KMS-11 (cell line): ENCODE measurements around the gene LRRC52.

Experiments used
- H2AFZ ChIP-seq: fragments of 200-600 bp; sonication (generic); 2 replicates; pipeline ENCODE4 v1.6.1; 2016; ENCODE audit warnings: antibody characterized with exemption, mixed run types, low read depth
- H3K27ac ChIP-seq: fragments of 200-600 bp; sonication (generic); 2 replicates; pipeline ENCODE4 v1.6.1; 2016; ENCODE audit warnings: mild to moderate bottlenecking, mixed run types
- H3K27me3 ChIP-seq: fragments of 200-600 bp; sonication (generic); 2 replicates; pipeline ENCODE4 v1.6.1; 2017; ENCODE audit warnings: mild to moderate bottlenecking, low read depth, mixed run types, moderate library complexity; ENCODE audit not compliant: insufficient read depth
- H3K36me3 ChIP-seq: fragments of 200-600 bp; sonication (generic); 2 replicates; pipeline ENCODE4 v1.6.1; 2017; ENCODE audit warnings: mild to moderate bottlenecking, mixed run types; ENCODE audit not compliant: insufficient read depth
- H3K4me1 ChIP-seq: fragments of 200-600 bp; sonication (generic); 2 replicates; pipeline ENCODE4 v1.6.1; 2016; ENCODE audit warnings: mild to moderate bottlenecking, low read depth, mixed run types; ENCODE audit not compliant: poor library complexity, severe bottlenecking
- H3K4me2 ChIP-seq: fragments of 200-600 bp; sonication (generic); 2 replicates; pipeline ENCODE4 v1.7.0; 2016; ENCODE audit warnings: mild to moderate bottlenecking, mixed run types
- H3K4me3 ChIP-seq: fragments of 200-600 bp; sonication (generic); IDR thresholded peaks from 2 replicates; pipeline ENCODE4 v1.6.1; 2017; ENCODE audit warnings: low read depth, low read length, mixed read lengths; ENCODE audit not compliant: insufficient read depth
- H3K79me2 ChIP-seq: fragments of 200-600 bp; sonication (generic); 2 replicates; pipeline ENCODE4 v1.6.1; 2016; ENCODE audit warnings: low read depth, mixed run types; ENCODE audit not compliant: insufficient read depth
- H3K9ac ChIP-seq: fragments of 200-600 bp; sonication (generic); 2 replicates; pipeline ENCODE4 v1.6.1; 2016; ENCODE audit warnings: mild to moderate bottlenecking, mixed run types
- H4K20me1 ChIP-seq: fragments of 200-600 bp; sonication (generic); 2 replicates; pipeline ENCODE4 v1.6.1; 2016; ENCODE audit warnings: mild to moderate bottlenecking, mixed run types; ENCODE audit not compliant: insufficient read depth
- CTCF ChIP-seq: fragments of 200-600 bp; sonication (generic); conservative IDR thresholded peaks from 2 replicates; pipeline ENCODE4 v1.6.1; 2017; ENCODE audit warnings: low read depth, mild to moderate bottlenecking, antibody characterized with exemption, low read length, moderate library complexity, mixed read lengths

LRRC52 gene

GRCh38 chr1:165543532-165544438, at the start of gene LRRC52:
LRRC52 (plus strand) TSS chr1:165544000; CDS start chr1:165544297, 297 bp downstream.
- H3K4me1 ChIP-seq: peaks cover 15% of the 10 kb centered on the region
- H4K20me1 ChIP-seq: no peaks in the 10 kb centered on the region
- TF ChIP-seq CTCF: no peak
- no peak within 1 kb of the TSS for H3K4me3 ChIP-seq
- H3K27me3 ChIP-seq: no peaks in the 10 kb centered on the region
- no peaks in the 10 kb centered on the region for H3K79me2 ChIP-seq
- no peak within 1 kb of the TSS for H3K9ac ChIP-seq
- H3K4me2 ChIP-seq: no peak within 1 kb of the TSS
- no peaks in the 10 kb centered on the region for H3K36me3 ChIP-seq
- H3K27ac ChIP-seq: no peak within 1 kb of the TSS
- H2AFZ ChIP-seq: no peak within 1 kb of the TSS

- no peak overlapping the region for H3K9ac ChIP-seq
- H3K79me2 ChIP-seq: no peaks in the 10 kb centered on the region
- no peaks in the 10 kb centered on the region for H3K36me3 ChIP-seq
- H3K4me1 ChIP-seq: no peaks in the 10 kb centered on the region
- H4K20me1 ChIP-seq: no peaks in the 10 kb centered on the region
- no peak for TF ChIP-seq CTCF
- no peak overlapping the region for H3K4me2 ChIP-seq
- no peak overlapping the region for H3K4me3 ChIP-seq
- no peaks in the 10 kb centered on the region for H3K27me3 ChIP-seq
- no peak overlapping the region for H3K27ac ChIP-seq
- no peak overlapping the region for H2AFZ ChIP-seq
Observed at GRCh38 chr1:165494949-165495857, 48.6 kb upstream of the LRRC52 start.

GRCh38 chr1:165495858-165496205, 48.0 kb upstream of the LRRC52 start:
- no peaks in the 10 kb centered on the region for H3K4me1 ChIP-seq
- no peaks in the 10 kb centered on the region for H4K20me1 ChIP-seq
- no peaks in the 10 kb centered on the region for H3K27me3 ChIP-seq
- H2AFZ ChIP-seq: no peak overlapping the region
- no peaks in the 10 kb centered on the region for H3K79me2 ChIP-seq
- TF ChIP-seq CTCF: no peak
- H3K36me3 ChIP-seq: no peaks in the 10 kb centered on the region
- no peak overlapping the region for H3K9ac ChIP-seq
- no peak overlapping the region for H3K4me2 ChIP-seq
- no peak overlapping the region for H3K27ac ChIP-seq
- H3K4me3 ChIP-seq: no peak overlapping the region

- no peak overlapping the region for H3K4me2 ChIP-seq
- H4K20me1 ChIP-seq: no peaks in the 10 kb centered on the region
- H3K9ac ChIP-seq: no peak overlapping the region
- H3K79me2 ChIP-seq: no peaks in the 10 kb centered on the region
- no peak for TF ChIP-seq CTCF
- no peak overlapping the region for H3K4me3 ChIP-seq
- no peaks in the 10 kb centered on the region for H3K27me3 ChIP-seq
- no peak overlapping the region for H3K27ac ChIP-seq
- H3K4me1 ChIP-seq: no peaks in the 10 kb centered on the region
- H3K36me3 ChIP-seq: no peaks in the 10 kb centered on the region
- H2AFZ ChIP-seq: no peak overlapping the region
Observed at GRCh38 chr1:165496501-165496900, 47.3 kb upstream of the LRRC52 start.
